Forelimb muscle (tissue), 1 donor: Measurements from ENCODE around the gene ITGAE. TPM values are rescaled to one million over a fixed set of nuclear protein-coding genes. Genes with fewer than 3 reads are reported as not detected.
"Not testable (repeated sequence)": the region's sequence is repeated elsewhere in the genome, so short reads cannot be mapped to it uniquely, and the experiment has no call there.

Experiments
- DNase-seq: peaks from one replicate; pipeline ENCODE4 v3.0.0-alpha.2; 2013; ENCODE audit warnings: low read depth
- polyA plus RNA-seq: library from polyadenylated mRNA; unstranded; fragments of 120-200 nt; gene quantifications from one replicate; pipeline ENCODE4 v1.2.1, GENCODE V29; 2013; ENCODE audit not compliant: insufficient read length

Gene ITGAE
- polyA plus RNA-seq, 1 donor: 32.7 TPM

- no peak for DNase-seq
Observed at GRCh38 chr17:3761918-3762380, 39.0 kb downstream of the ITGAE start.

- DNase-seq: peak; percentile 43
Observed at GRCh38 chr17:3761036-3761917, 39.7 kb downstream of the ITGAE start.

- DNase-seq: no peak
Observed at GRCh38 chr17:3759597-3760216, 41.3 kb downstream of the ITGAE start.

GRCh38 chr17:3755335-3756030 lies 45.5 kb downstream of the ITGAE start:
- no peak for DNase-seq

- DNase-seq: no peak
Observed at GRCh38 chr17:3754458-3755334, 46.3 kb downstream of the ITGAE start.

DNA sequence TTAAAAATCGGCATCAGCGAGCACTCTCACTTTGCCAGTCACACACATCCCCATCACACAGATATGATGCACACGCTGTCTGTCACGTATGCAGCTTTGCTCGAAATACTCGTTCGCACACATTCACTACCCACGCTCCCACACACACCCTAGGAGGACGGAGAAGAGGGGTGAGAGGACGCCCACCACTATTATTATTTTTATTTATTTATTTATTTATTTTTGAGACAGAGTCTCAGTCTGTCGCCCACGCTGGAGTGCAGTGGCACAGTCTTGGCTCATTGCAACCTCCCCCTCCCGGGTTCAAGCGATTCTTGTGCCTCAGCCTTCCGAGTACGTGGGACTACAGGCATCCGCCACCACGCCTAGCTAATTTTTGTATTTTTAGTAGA lies 46.9 kb downstream of the ITGAE start:
- DNase-seq: no peak

- no peak for DNase-seq
Observed at GRCh38 chr17:3753624-3754023, 47.4 kb downstream of the ITGAE start.

GRCh38 chr17:3751836-3752235 lies 49.2 kb downstream of the ITGAE start:
- DNase-seq: no peak

- no peak for DNase-seq
Observed at GRCh38 chr17:3750926-3751325, 50.1 kb downstream of the ITGAE start.

DNA sequence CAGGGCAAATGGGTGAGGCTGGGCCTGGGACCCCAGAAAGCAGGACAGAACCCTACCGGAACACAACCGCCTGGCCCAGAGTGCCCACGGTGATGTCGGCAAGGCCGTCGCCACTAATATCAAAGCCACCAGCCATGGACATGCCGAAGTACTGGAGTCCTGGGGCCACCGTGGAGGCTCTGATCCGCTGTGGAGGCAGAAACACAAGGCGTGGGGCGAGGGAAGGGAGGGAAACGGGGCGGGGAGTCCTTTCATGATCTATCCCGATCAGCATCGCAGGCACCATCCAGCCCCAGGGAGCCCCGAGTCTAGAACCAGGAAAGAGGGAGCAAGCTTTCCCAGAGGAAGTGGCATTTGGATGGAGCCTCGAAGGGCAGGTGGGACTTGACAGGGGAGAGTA lies 50.7 kb downstream of the ITGAE start:
- DNase-seq: no peak

GRCh38 chr17:3748576-3748975 lies 52.4 kb downstream of the ITGAE start:
- no peak for DNase-seq

DNA sequence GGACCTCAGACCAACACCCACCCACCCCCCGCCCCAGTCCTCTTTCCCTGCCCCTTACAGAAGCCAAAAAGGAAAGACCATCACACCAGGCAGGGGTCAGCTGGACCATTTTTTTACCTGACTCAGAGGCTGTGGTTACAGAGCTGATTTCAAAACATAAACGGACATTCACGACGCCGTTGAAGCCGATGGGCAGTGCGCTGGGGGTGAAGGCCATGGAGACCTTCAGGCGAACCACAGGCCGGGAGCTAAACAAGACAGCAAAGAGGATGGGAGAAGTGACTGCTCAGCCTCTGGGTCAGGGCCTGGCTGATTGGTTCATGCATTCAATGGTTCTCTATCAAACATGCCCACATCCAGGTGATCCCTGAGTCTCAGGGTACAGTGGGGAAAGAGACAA lies 53.2 kb downstream of the ITGAE start:
- no peak for DNase-seq

GRCh38 chr17:3745071-3745470 lies 55.9 kb downstream of the ITGAE start:
- no peak for DNase-seq

GRCh38 chr17:3744014-3744413 lies 57.0 kb downstream of the ITGAE start:
- DNase-seq: no peak

DNA sequence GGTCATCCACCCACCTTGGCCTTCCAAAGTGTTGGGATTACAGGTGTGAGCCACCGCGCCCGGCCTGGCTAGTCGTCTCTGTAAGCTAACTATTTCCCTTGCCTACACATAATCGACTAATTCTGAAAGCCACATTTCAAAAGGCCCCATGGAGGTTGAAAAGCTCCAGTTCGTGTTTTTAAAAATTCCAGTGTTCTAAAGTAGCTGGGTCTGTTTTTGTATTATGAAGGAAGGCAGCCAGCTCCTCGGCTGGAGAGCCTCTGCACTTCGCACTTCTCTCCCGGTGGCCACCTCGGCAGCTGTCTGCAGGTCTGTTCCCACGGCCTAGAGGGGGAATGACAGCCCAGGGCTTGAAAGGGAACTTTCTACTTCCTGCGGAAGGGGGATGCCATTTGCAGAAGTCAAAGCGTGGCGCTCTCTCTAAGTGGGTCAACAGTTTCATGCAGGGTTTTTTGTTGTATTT lies 60.3 kb downstream of the ITGAE start:
- DNase-seq: no peak

DNA sequence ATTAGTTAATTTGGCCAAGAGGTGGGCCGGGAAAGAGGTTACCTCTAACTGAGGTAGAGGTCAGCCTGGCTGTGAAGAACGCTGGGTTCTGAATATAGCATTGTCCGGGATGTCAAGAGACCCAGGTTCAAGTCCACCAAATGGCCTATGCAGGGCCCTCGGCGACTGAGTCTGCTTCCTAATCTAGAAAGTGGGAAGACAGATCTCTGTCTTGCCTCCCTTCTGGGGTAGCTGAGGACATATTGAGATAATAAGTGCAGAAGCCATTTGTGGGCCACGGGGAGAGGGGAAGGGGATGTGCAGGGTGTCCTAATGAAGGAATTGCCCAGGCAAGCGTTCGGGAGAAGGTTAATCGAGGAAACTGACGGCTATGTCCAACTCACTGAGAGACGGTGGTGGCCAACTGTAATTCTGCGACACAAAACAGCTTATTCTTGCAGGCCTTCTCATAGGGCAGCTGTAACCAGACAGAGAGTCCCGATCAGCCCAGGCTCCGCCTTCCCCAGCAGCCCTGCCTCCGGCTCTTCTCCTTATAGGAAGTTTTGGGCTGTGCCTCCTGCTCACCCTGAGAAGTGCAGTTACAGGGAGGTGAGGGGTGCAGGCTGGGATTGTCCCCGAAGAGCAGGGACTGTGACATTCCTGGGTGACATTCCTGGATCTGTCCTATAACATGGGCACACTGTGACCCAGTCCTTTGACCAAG lies 61.4 kb downstream of the ITGAE start:
- DNase-seq: no peak

DNA sequence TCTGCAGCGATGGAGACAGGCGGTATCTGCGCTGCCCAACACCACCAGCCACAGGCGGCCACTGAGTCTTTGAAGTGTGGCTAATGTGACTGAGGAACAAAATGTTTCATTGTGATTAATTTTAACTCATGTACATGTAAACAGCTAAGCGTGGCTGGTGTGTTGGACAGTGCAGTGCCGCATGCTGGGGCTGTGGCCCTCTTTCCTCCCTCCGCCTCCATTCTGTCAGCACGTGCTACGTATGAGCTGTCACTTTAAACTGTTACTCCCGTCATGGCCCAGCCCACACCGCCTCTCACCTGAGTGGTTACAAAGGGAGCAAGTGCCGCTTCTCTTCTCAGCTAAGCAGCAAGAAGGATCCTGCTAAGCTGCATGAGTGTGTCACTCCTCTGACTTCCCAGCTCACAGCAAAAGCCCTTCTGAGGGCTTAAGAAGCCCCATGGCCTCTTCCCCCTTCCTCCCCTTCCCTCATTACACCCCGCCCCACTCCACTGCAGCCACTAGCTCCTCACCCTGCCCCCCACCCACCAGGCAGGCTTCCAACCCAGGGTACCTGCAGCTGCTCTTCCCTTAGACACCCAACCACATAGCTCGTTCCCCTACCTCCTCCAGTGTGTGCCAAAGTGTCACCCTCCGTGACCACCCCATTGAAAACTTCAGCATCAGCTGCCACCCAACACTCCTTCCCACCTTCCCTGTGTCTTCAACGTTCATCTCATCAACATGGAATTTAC lies 62.3 kb downstream of the ITGAE start:
- DNase-seq: no peak

- DNase-seq: no peak
Observed at GRCh38 chr17:3735515-3735914, 65.5 kb downstream of the ITGAE start.

DNA sequence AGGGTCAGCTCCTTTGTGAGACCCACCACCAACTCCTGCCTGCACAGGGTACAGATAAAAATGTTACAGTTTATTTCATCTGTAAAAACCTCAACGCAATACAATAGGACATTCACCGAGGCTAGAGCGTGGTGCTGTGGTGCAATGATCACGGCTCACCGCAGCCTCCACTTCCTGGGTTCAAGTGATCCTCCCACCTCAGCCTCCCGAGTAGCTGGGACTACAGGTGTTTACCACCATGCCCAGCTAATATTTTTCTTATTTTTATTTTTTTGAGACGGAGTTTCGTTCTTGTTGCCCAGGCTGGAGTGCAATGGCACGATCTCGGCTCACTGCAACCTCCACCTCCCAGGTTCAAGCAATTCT lies 66.1 kb downstream of the ITGAE start:
- not testable (repeated sequence) for DNase-seq

DNA sequence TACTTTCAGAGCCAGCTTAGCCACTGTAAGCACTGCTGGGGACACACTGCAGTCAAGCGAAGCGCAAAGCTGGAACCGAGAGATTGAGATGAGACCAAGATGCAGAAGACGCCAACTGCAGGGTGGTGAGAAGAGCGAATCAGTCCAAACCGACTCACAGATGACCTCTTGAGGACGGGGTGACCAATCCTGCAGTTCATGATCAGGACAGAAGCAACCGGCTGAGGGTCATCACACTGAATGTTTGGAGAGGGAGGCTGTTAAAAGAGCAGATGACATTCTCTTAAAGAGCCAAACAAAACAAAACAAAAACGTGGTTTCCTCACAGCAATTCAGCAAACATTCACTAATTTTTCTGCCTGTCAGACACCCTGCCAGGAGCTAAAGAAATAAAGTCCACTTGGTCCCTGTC lies 68.8 kb downstream of the ITGAE start:
- no peak for DNase-seq
